Activated CD4-positive, alpha-beta T cell treated with anti-CD3 and anti-CD28 coated beads for 36 hours (primary cell): ENCODE measurements around the gene WDR64. TPM values are rescaled to one million over a fixed set of nuclear protein-coding genes. Genes with fewer than 3 reads are reported as not detected.
"Not testable (repeated sequence)": the region's sequence is repeated elsewhere in the genome, so short reads cannot be mapped to it uniquely, and the experiment has no call there.

Source experiments
- ATAC-seq: fragments of 200-7000 bp; cut with Tn5 transposase; one replicate; pipeline ENCODE4 v1.10.0; 2021; ENCODE audit warnings: mild to moderate bottlenecking, moderate library complexity
- CTCF ChIA-PET: fragments of 350-600 bp; sonication (Branson Sonifier 250); formaldehyde crosslinking; loops from one replicate; lab custom pipeline; 2021; ENCODE audit warnings: antibody characterized with exemption; lab: Charles Lee
- POLR2A ChIA-PET: fragments of 350-600 bp; sonication (Branson Sonifier 250); formaldehyde crosslinking; loops from one replicate; lab custom pipeline; 2021; ENCODE audit warnings: antibody characterized with exemption, inconsistent platforms; lab: Charles Lee
- DNase-seq: peaks from one replicate; pipeline ENCODE4 v3.0.0-alpha.2; 2020
- H3K27ac Mint-ChIP-seq: one replicate; pipeline ENCODE4 v1.8.0; 2021; ENCODE audit warnings: mixed read lengths
- H3K27me3 Mint-ChIP-seq: one replicate; pipeline ENCODE4 v1.8.0; 2021; ENCODE audit warnings: mixed read lengths
- H3K36me3 Mint-ChIP-seq: one replicate; pipeline ENCODE4 v1.8.0; 2021; ENCODE audit warnings: low read depth, mixed read lengths
- H3K4me1 Mint-ChIP-seq: one replicate; pipeline ENCODE4 v1.8.0; 2021; ENCODE audit warnings: mixed read lengths
- H3K4me3 Mint-ChIP-seq: one replicate; pipeline ENCODE4 v1.8.0; 2021; ENCODE audit warnings: mild to moderate bottlenecking, moderate library complexity, mixed read lengths
- H3K9me3 Mint-ChIP-seq: one replicate; pipeline ENCODE4 v1.8.0; 2021; ENCODE audit warnings: low read depth, mixed read lengths
- intact Hi-C, 2 experiments: fragments of 100-400 bp; cut with DNase I in 1 of 2; cut with micrococcal nuclease in 1 of 2; formaldehyde crosslinking; loops; one replicate each; pipeline versions ENCODE4 v1.14.2 to v1.15.1; 2022 to 2024; cut with DNase I, micrococcal nuclease
- total RNA-seq, 2 experiments: library from RNA; stranded (reverse); gene quantifications; one replicate each; pipeline ENCODE4 v1.2.3, GENCODE V29; 2021

Gene WDR64
- total RNA-seq, 2 experiments from 2014 or later, result not detected

GRCh38 chr1:241679961-241680360 lies 27.9 kb downstream of the WDR64 start:
- ChIA-PET POLR2A (no interaction called here), CTCF (interaction anchor here (1.5 kb wide), 1 partner anchor 26 kb away, joined by 4 read pairs; no protein-coding TSS in a partner anchor)
- Mint-ChIP-seq H3K27me3 (peaks cover 6% of the 10 kb centered on the region), H3K27ac (no peak overlapping the region), H3K36me3 (peaks cover 2% of the 10 kb centered on the region), H3K9me3 (no peaks in the 10 kb centered on the region), H3K4me1 (peaks cover 22% of the 10 kb centered on the region), H3K4me3 (no peak overlapping the region)
- ATAC-seq, result no peak
- intact Hi-C loops, result loop anchor here (10.0 kb wide), 2 partner anchors 65 to 1575 kb away; partner anchors contain the start of genes CEP170 (in 1 of the 2) and SDCCAG8 (in 1 of the 2)
- no peak for DNase-seq

- H3K4me3 Mint-ChIP-seq, DNase-seq, H3K27me3 Mint-ChIP-seq, ATAC-seq, POLR2A ChIA-PET, intact Hi-C loops, H3K27ac Mint-ChIP-seq, H3K36me3 Mint-ChIP-seq, H3K9me3 Mint-ChIP-seq, H3K4me1 Mint-ChIP-seq: not testable (repeated sequence)
- CTCF ChIA-PET, result interaction anchor here (1.0 kb wide), 1 partner anchor 71 kb away, joined by 3 read pairs; no protein-coding TSS in a partner anchor
Observed at GRCh38 chr1:241681861-241682448, 29.9 kb downstream of the WDR64 start.

GRCh38 chr1:241682921-241683320 lies 30.8 kb downstream of the WDR64 start:
- no peak for DNase-seq
- H3K4me1 Mint-ChIP-seq, result peaks cover 2% of the 10 kb centered on the region
- H3K4me3 Mint-ChIP-seq, result no peak overlapping the region
- peaks cover 2% of the 10 kb centered on the region for H3K36me3 Mint-ChIP-seq
- POLR2A ChIA-PET, result no interaction called here
- no peak for ATAC-seq
- no peak overlapping the region for H3K27ac Mint-ChIP-seq
- H3K9me3 Mint-ChIP-seq, result no peaks in the 10 kb centered on the region
- peaks cover 8% of the 10 kb centered on the region for H3K27me3 Mint-ChIP-seq
- intact Hi-C loops, result no loop called here
- CTCF ChIA-PET, result no interaction called here

GRCh38 chr1:241684108-241684507 lies 32.0 kb downstream of the WDR64 start:
- POLR2A ChIA-PET, result no interaction called here
- DNase-seq, result no peak
- Mint-ChIP-seq H3K27me3 (peaks cover 8% of the 10 kb centered on the region), H3K9me3 (no peaks in the 10 kb centered on the region), H3K4me1 (no peaks in the 10 kb centered on the region), H3K27ac (no peak overlapping the region), H3K36me3 (peaks cover 2% of the 10 kb centered on the region), H3K4me3 (no peak overlapping the region)
- no peak for ATAC-seq
- intact Hi-C loops, result no loop called here
- CTCF ChIA-PET, result no interaction called here

- ATAC-seq, result no peak
- no peak overlapping the region for H3K4me3 Mint-ChIP-seq
- no peak overlapping the region for H3K27ac Mint-ChIP-seq
- H3K36me3 Mint-ChIP-seq, result no peaks in the 10 kb centered on the region
- H3K9me3 Mint-ChIP-seq, result no peaks in the 10 kb centered on the region
- H3K27me3 Mint-ChIP-seq, result peaks cover 7% of the 10 kb centered on the region
- DNase-seq, result no peak
- no peaks in the 10 kb centered on the region for H3K4me1 Mint-ChIP-seq
- ChIA-PET POLR2A (no interaction called here), CTCF (no interaction called here)
- intact Hi-C loops, result no loop called here
Observed at GRCh38 chr1:241688940-241689368, 36.9 kb downstream of the WDR64 start.

GRCh38 chr1:241695246-241696171 lies 43.4 kb downstream of the WDR64 start:
- POLR2A ChIA-PET, result no interaction called here
- Mint-ChIP-seq H3K4me1 (no peaks in the 10 kb centered on the region), H3K27ac (no peak overlapping the region), H3K9me3 (no peaks in the 10 kb centered on the region), H3K27me3 (peaks cover 3% of the 10 kb centered on the region), H3K4me3 (no peak overlapping the region), H3K36me3 (no peaks in the 10 kb centered on the region)
- no peak for DNase-seq
- no peak for ATAC-seq
- intact Hi-C loops, result no loop called here
- CTCF ChIA-PET, result no interaction called here

GRCh38 chr1:241696172-241696814 lies 44.2 kb downstream of the WDR64 start:
- DNase-seq, result no peak
- Mint-ChIP-seq H3K4me3 (no peak overlapping the region), H3K4me1 (no peaks in the 10 kb centered on the region), H3K9me3 (no peaks in the 10 kb centered on the region), H3K36me3 (no peaks in the 10 kb centered on the region), H3K27me3 (peaks cover 3% of the 10 kb centered on the region), H3K27ac (no peak overlapping the region)
- no peak for ATAC-seq
- ChIA-PET POLR2A (no interaction called here), CTCF (no interaction called here)
- intact Hi-C loops, result no loop called here

- Mint-ChIP-seq H3K4me1 (no peaks in the 10 kb centered on the region), H3K4me3 (no peak overlapping the region), H3K9me3 (no peaks in the 10 kb centered on the region), H3K27me3 (peaks cover 3% of the 10 kb centered on the region), H3K36me3 (no peaks in the 10 kb centered on the region), H3K27ac (no peak overlapping the region)
- DNase-seq (no peak), ATAC-seq (no peak)
- intact Hi-C loops, result no loop called here
- ChIA-PET POLR2A (interaction anchor here (0.6 kb wide), 1 partner anchor 184 kb away, joined by 5 read pairs; no protein-coding TSS in a partner anchor), CTCF (no interaction called here)
Observed at GRCh38 chr1:241696815-241697639, 44.9 kb downstream of the WDR64 start.

GRCh38 chr1:241697640-241698018 lies 45.5 kb downstream of the WDR64 start:
- ChIA-PET CTCF (no interaction called here), POLR2A (no interaction called here)
- no peaks in the 10 kb centered on the region for H3K9me3 Mint-ChIP-seq
- no peak for ATAC-seq
- H3K4me1 Mint-ChIP-seq, result no peaks in the 10 kb centered on the region
- no peak overlapping the region for H3K27ac Mint-ChIP-seq
- H3K4me3 Mint-ChIP-seq, result no peak overlapping the region
- DNase-seq, result no peak
- no peaks in the 10 kb centered on the region for H3K36me3 Mint-ChIP-seq
- peaks cover 3% of the 10 kb centered on the region for H3K27me3 Mint-ChIP-seq
- intact Hi-C loops, result no loop called here

GRCh38 chr1:241698177-241698576 lies 46.1 kb downstream of the WDR64 start:
- ChIA-PET CTCF (no interaction called here), POLR2A (no interaction called here)
- Mint-ChIP-seq H3K27ac (no peak overlapping the region), H3K27me3 (no peaks in the 10 kb centered on the region), H3K4me1 (no peaks in the 10 kb centered on the region), H3K36me3 (no peaks in the 10 kb centered on the region), H3K9me3 (no peaks in the 10 kb centered on the region), H3K4me3 (no peak overlapping the region)
- DNase-seq (no peak), ATAC-seq (no peak)
- intact Hi-C loops, result no loop called here
